Muscle layer of colon (tissue), 2 donors: ENCODE measurements around the gene MGAT5.

Experiments used
- H3K27ac ChIP-seq: one replicate; pipeline ENCODE4 v1.7.0; 2013; ENCODE audit warnings: low read depth, mild to moderate bottlenecking, low read length, moderate library complexity
- H3K27me3 ChIP-seq, 2 donors: one replicate each; pipeline ENCODE4 v1.7.0; 2013; ENCODE audit warnings: low read length in 2 of 2, mild to moderate bottlenecking in 2 of 2; ENCODE audit not compliant: insufficient read depth in 2 of 2, control insufficient read depth in 1 of 2
- H3K36me3 ChIP-seq: one replicate; pipeline ENCODE4 v1.7.0; 2013; ENCODE audit warnings: mild to moderate bottlenecking, low read length; ENCODE audit not compliant: insufficient read depth
- H3K4me1 ChIP-seq: one replicate; pipeline ENCODE4 v1.7.0; 2013; ENCODE audit warnings: mild to moderate bottlenecking, low read length; ENCODE audit not compliant: insufficient read depth
- H3K4me3 ChIP-seq, 2 donors: one replicate each; pipeline ENCODE4 v1.7.0; 2013; ENCODE audit warnings: low read length in 2 of 2, low read depth in 1 of 2, mild to moderate bottlenecking in 1 of 2, moderate library complexity in 1 of 2
- H3K9ac ChIP-seq: one replicate; pipeline ENCODE4 v1.7.0; 2013; ENCODE audit warnings: low read length
- H3K9me3 ChIP-seq: one replicate; pipeline ENCODE4 v1.7.0; 2013; ENCODE audit warnings: mild to moderate bottlenecking, low read length
- donor health status: abdominal sarcoma.
- donor health status: Adenocarcinoma of cecum.

MGAT5 gene

GRCh38 chr2:134493797-134494196 is 239.9 kb downstream of the MGAT5 start:
- Histone ChIP-seq H3K4me3 (no peak overlapping the region), H3K27ac (no peak overlapping the region), H3K36me3 (no peaks in the 10 kb centered on the region), H3K9ac (no peak overlapping the region), H3K9me3 (no peaks in the 10 kb centered on the region), H3K27me3 (no peaks in the 10 kb centered on the region), H3K4me1 (no peaks in the 10 kb centered on the region)

GRCh38 chr2:134498654-134499053 is 244.8 kb downstream of the MGAT5 start:
- Histone ChIP-seq H3K27me3 (no peaks in the 10 kb centered on the region), H3K9ac (no peak overlapping the region), H3K4me3 (no peak overlapping the region), H3K4me1 (peaks cover 4% of the 10 kb centered on the region), H3K36me3 (no peaks in the 10 kb centered on the region), H3K9me3 (no peaks in the 10 kb centered on the region), H3K27ac (no peak overlapping the region)

- H3K9me3 ChIP-seq: no peaks in the 10 kb centered on the region
- no peak overlapping the region for H3K9ac ChIP-seq
- no peaks in the 10 kb centered on the region for H3K36me3 ChIP-seq
- peaks cover 4% of the 10 kb centered on the region for H3K4me1 ChIP-seq
- H3K27ac ChIP-seq: no peak overlapping the region
- no peaks in the 10 kb centered on the region for H3K27me3 ChIP-seq
- no peak overlapping the region for H3K4me3 ChIP-seq
Measured at GRCh38 chr2:134499307-134499926, 245.5 kb downstream of the MGAT5 start.

DNA sequence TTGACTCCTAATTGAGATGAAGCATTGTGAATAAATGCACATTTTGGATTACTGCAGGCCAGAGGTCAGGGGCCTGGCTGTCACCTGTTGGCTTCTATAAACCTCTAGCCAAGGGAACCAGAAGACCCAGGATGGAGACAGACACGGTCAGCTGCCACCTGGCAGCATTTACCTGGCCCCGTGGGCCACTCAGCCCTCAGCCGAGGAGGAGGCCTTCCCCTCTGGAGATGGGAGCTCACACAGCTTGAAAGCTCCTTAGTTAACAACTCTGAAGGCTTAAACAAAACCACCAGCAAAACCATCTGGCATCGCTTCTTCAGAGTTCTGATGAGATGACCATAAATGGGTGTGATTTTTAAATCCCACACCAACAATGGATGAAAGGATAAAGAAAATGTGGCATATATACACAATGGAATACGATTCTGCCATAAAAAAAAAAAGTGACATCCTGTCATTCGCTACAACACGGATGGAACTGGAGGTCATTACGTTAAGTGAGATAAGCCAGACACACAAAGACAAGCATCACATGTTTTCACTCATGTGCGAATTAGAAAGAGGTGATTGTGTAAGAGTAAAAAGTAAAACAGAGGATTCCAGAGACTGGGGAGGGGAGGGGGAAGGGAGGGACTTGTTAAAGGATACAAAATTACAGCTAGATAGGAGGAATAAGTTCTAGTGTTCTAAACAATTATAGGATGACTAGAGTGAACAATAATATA is 246.5 kb downstream of the MGAT5 start:
- no peaks in the 10 kb centered on the region for H3K9me3 ChIP-seq
- H3K4me3 ChIP-seq: no peak overlapping the region
- H3K9ac ChIP-seq: no peak overlapping the region
- H3K27me3 ChIP-seq: no peaks in the 10 kb centered on the region
- peaks cover 4% of the 10 kb centered on the region for H3K4me1 ChIP-seq
- H3K36me3 ChIP-seq: no peaks in the 10 kb centered on the region
- no peak overlapping the region for H3K27ac ChIP-seq

GRCh38 chr2:134501476-134502091 is 247.7 kb downstream of the MGAT5 start:
- H3K4me1 ChIP-seq: peaks cover 4% of the 10 kb centered on the region
- no peak overlapping the region for H3K4me3 ChIP-seq
- H3K9ac ChIP-seq: no peak overlapping the region
- no peaks in the 10 kb centered on the region for H3K9me3 ChIP-seq
- H3K27me3 ChIP-seq: no peaks in the 10 kb centered on the region
- no peak overlapping the region for H3K27ac ChIP-seq
- no peaks in the 10 kb centered on the region for H3K36me3 ChIP-seq

- Histone ChIP-seq H3K9ac (no peak overlapping the region), H3K27me3 (no peaks in the 10 kb centered on the region), H3K4me3 (no peak overlapping the region), H3K9me3 (no peaks in the 10 kb centered on the region), H3K27ac (no peak overlapping the region), H3K4me1 (peaks cover 4% of the 10 kb centered on the region), H3K36me3 (no peaks in the 10 kb centered on the region)
Measured at GRCh38 chr2:134502104-134502503, 248.2 kb downstream of the MGAT5 start.
